KMS-11 (cell line): Measurements from ENCODE around the gene LRRC49.

Experiments used
- H2AFZ ChIP-seq: fragments of 200-600 bp; sonication (generic); 2 replicates; pipeline ENCODE4 v1.6.1; 2016; ENCODE audit warnings: antibody characterized with exemption, mixed run types, low read depth
- H3K27ac ChIP-seq: fragments of 200-600 bp; sonication (generic); 2 replicates; pipeline ENCODE4 v1.6.1; 2016; ENCODE audit warnings: mild to moderate bottlenecking, mixed run types
- H3K27me3 ChIP-seq: fragments of 200-600 bp; sonication (generic); 2 replicates; pipeline ENCODE4 v1.6.1; 2017; ENCODE audit warnings: mild to moderate bottlenecking, low read depth, mixed run types, moderate library complexity; ENCODE audit not compliant: insufficient read depth
- H3K36me3 ChIP-seq: fragments of 200-600 bp; sonication (generic); 2 replicates; pipeline ENCODE4 v1.6.1; 2017; ENCODE audit warnings: mild to moderate bottlenecking, mixed run types; ENCODE audit not compliant: insufficient read depth
- H3K4me1 ChIP-seq: fragments of 200-600 bp; sonication (generic); 2 replicates; pipeline ENCODE4 v1.6.1; 2016; ENCODE audit warnings: mild to moderate bottlenecking, low read depth, mixed run types; ENCODE audit not compliant: poor library complexity, severe bottlenecking
- H3K4me2 ChIP-seq: fragments of 200-600 bp; sonication (generic); 2 replicates; pipeline ENCODE4 v1.7.0; 2016; ENCODE audit warnings: mild to moderate bottlenecking, mixed run types
- H3K4me3 ChIP-seq: fragments of 200-600 bp; sonication (generic); IDR thresholded peaks from 2 replicates; pipeline ENCODE4 v1.6.1; 2017; ENCODE audit warnings: low read depth, low read length, mixed read lengths; ENCODE audit not compliant: insufficient read depth
- H3K79me2 ChIP-seq: fragments of 200-600 bp; sonication (generic); 2 replicates; pipeline ENCODE4 v1.6.1; 2016; ENCODE audit warnings: low read depth, mixed run types; ENCODE audit not compliant: insufficient read depth
- H3K9ac ChIP-seq: fragments of 200-600 bp; sonication (generic); 2 replicates; pipeline ENCODE4 v1.6.1; 2016; ENCODE audit warnings: mild to moderate bottlenecking, mixed run types
- H4K20me1 ChIP-seq: fragments of 200-600 bp; sonication (generic); 2 replicates; pipeline ENCODE4 v1.6.1; 2016; ENCODE audit warnings: mild to moderate bottlenecking, mixed run types; ENCODE audit not compliant: insufficient read depth
- TF ChIP-seq, protein P1 (sequence below): fragments of 200-600 bp; sonication (generic); conservative IDR thresholded peaks from 2 replicates; pipeline ENCODE4 v1.6.1; 2017; ENCODE audit warnings: low read depth, mild to moderate bottlenecking, antibody characterized with exemption, low read length, moderate library complexity, mixed read lengths

The LRRC49 gene

GRCh38 chr15:70954171-70954570, 61.5 kb downstream of the LRRC49 start:
- no peaks in the 10 kb centered on the region for H3K79me2 ChIP-seq
- H2AFZ ChIP-seq: no peak overlapping the region
- H3K4me3 ChIP-seq: no peak overlapping the region
- no peak overlapping the region for H3K4me2 ChIP-seq
- TF ChIP-seq, protein P1, sequence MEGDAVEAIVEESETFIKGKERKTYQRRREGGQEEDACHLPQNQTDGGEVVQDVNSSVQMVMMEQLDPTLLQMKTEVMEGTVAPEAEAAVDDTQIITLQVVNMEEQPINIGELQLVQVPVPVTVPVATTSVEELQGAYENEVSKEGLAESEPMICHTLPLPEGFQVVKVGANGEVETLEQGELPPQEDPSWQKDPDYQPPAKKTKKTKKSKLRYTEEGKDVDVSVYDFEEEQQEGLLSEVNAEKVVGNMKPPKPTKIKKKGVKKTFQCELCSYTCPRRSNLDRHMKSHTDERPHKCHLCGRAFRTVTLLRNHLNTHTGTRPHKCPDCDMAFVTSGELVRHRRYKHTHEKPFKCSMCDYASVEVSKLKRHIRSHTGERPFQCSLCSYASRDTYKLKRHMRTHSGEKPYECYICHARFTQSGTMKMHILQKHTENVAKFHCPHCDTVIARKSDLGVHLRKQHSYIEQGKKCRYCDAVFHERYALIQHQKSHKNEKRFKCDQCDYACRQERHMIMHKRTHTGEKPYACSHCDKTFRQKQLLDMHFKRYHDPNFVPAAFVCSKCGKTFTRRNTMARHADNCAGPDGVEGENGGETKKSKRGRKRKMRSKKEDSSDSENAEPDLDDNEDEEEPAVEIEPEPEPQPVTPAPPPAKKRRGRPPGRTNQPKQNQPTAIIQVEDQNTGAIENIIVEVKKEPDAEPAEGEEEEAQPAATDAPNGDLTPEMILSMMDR: no peak
- no peaks in the 10 kb centered on the region for H3K27me3 ChIP-seq
- no peaks in the 10 kb centered on the region for H3K36me3 ChIP-seq
- H3K9ac ChIP-seq: no peak overlapping the region
- no peaks in the 10 kb centered on the region for H4K20me1 ChIP-seq
- H3K27ac ChIP-seq: no peak overlapping the region
- H3K4me1 ChIP-seq: no peaks in the 10 kb centered on the region

GRCh38 chr15:70954733-70955132, 62.1 kb downstream of the LRRC49 start:
- no peaks in the 10 kb centered on the region for H4K20me1 ChIP-seq
- H3K79me2 ChIP-seq: no peaks in the 10 kb centered on the region
- no peaks in the 10 kb centered on the region for H3K36me3 ChIP-seq
- H3K4me1 ChIP-seq: no peaks in the 10 kb centered on the region
- no peak overlapping the region for H3K4me3 ChIP-seq
- no peak overlapping the region for H3K4me2 ChIP-seq
- H3K27me3 ChIP-seq: no peaks in the 10 kb centered on the region
- H2AFZ ChIP-seq: no peak overlapping the region
- H3K27ac ChIP-seq: no peak overlapping the region
- H3K9ac ChIP-seq: no peak overlapping the region
- TF ChIP-seq, protein P1: no peak

DNA sequence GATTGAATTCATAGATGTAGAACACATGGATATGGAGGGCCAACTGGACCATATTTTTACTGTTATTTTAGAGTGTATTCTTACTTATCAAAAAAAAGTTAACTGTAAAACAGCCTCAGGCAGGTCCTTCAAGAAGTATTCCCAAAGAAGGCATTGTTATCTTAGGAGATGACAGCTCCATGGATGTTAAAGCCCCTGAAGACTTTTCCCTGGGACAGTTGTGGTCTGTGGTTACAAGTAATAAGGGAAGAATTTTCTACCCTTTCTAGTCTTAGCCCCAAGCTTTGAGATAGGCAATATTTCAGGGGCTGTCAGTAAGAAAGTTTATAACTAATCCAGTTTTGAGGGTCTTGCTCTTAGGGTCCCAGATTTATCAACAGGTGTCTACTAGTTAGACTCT, 62.5 kb downstream of the LRRC49 start:
- H3K79me2 ChIP-seq: no peaks in the 10 kb centered on the region
- no peak overlapping the region for H3K27ac ChIP-seq
- TF ChIP-seq, protein P1: no peak
- H3K9ac ChIP-seq: no peak overlapping the region
- no peak overlapping the region for H2AFZ ChIP-seq
- H3K4me3 ChIP-seq: no peak overlapping the region
- H4K20me1 ChIP-seq: no peaks in the 10 kb centered on the region
- no peaks in the 10 kb centered on the region for H3K27me3 ChIP-seq
- no peak overlapping the region for H3K4me2 ChIP-seq
- no peaks in the 10 kb centered on the region for H3K4me1 ChIP-seq
- no peaks in the 10 kb centered on the region for H3K36me3 ChIP-seq

- no peak overlapping the region for H3K27ac ChIP-seq
- H3K9ac ChIP-seq: no peak overlapping the region
- no peaks in the 10 kb centered on the region for H3K79me2 ChIP-seq
- H4K20me1 ChIP-seq: no peaks in the 10 kb centered on the region
- no peaks in the 10 kb centered on the region for H3K27me3 ChIP-seq
- no peaks in the 10 kb centered on the region for H3K4me1 ChIP-seq
- TF ChIP-seq, protein P1: no peak
- H3K4me3 ChIP-seq: no peak overlapping the region
- no peaks in the 10 kb centered on the region for H3K36me3 ChIP-seq
- no peak overlapping the region for H2AFZ ChIP-seq
- no peak overlapping the region for H3K4me2 ChIP-seq
Observed at GRCh38 chr15:70956201-70956995, 63.8 kb downstream of the LRRC49 start.
